ENCODE results near the gene EFCAB11.
"Not testable (repeated sequence)": the region's sequence is repeated elsewhere in the genome, so short reads cannot be mapped to it uniquely, and the experiment has no call there.

The EFCAB11 gene

DNA sequence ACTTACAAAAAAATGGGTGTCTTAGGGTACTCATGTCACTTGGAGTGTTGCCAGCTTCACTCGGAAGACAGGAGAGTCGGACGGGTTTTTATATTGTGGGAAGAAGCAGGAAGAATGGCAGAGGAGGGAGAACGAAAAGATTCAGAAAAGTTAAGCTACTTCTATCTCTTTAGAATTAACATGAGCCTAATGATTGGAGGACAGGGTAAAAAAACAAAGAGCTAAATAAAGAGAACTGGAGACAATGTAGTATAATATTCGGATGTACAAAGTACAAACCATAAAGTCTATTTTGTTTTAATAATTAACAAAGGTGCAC is 43.9 kb downstream of the EFCAB11 start:
- H3K4me3 ChIP-seq (ENCODE audit: extremely low read depth, insufficient read depth, low read length, poor library complexity, severe bottlenecking), result no peak overlapping the region
- H3K27ac ChIP-seq (ENCODE audit: low read depth, low read length, severe bottlenecking), result no peak overlapping the region
- no peaks in the 10 kb centered on the region for H3K36me3 ChIP-seq (ENCODE audit: control insufficient read depth, insufficient read depth, low read length)
- 50% methylated on average over 1 of the region's 5 CpGs; no CpG with 5 or more reads in 1 of the 2 experiments for WGBS, 2 experiments (ENCODE audit: insufficient coverage in 2 of 2)
- no peaks in the 10 kb centered on the region for H3K9me3 ChIP-seq (ENCODE audit: control insufficient read depth, low read length)
- H3K4me1 ChIP-seq (ENCODE audit: control insufficient read depth, insufficient read depth, low read length, poor library complexity, severe bottlenecking), result peaks cover 8% of the 10 kb centered on the region

DNA sequence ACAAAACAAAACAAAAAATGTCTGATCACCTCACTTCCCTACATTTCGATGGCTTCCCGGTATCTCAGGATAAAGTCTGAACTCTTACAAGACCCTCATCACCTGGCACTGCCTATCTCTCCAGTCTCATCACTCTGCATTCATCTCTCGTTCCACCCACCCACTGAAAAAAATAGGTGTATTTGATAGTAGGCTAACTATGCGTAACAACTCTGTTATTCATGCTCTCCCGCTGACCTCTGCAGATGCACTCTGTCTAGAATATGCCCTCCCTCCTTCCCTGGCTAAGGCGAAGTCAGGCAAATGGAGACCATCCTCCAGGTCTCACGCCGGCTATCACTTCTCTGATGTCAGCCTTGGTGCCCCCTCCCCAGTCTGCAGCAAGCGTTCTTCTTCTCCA is 44.9 kb downstream of the EFCAB11 start:
- Histone ChIP-seq H3K27ac (ENCODE audit: low read depth, low read length, severe bottlenecking) (no peak overlapping the region), H3K4me3 (ENCODE audit: extremely low read depth, insufficient read depth, low read length, poor library complexity, severe bottlenecking) (no peak overlapping the region), H3K4me1 (ENCODE audit: control insufficient read depth, insufficient read depth, low read length, poor library complexity, severe bottlenecking) (peaks cover 8% of the 10 kb centered on the region), H3K9me3 (ENCODE audit: control insufficient read depth, low read length) (no peaks in the 10 kb centered on the region), H3K36me3 (ENCODE audit: control insufficient read depth, insufficient read depth, low read length) (no peaks in the 10 kb centered on the region)
- 91 to 97% methylated on average over 7 to 8 of the region's 9 CpGs for WGBS, 2 experiments (ENCODE audit: insufficient coverage in 2 of 2)

DNA sequence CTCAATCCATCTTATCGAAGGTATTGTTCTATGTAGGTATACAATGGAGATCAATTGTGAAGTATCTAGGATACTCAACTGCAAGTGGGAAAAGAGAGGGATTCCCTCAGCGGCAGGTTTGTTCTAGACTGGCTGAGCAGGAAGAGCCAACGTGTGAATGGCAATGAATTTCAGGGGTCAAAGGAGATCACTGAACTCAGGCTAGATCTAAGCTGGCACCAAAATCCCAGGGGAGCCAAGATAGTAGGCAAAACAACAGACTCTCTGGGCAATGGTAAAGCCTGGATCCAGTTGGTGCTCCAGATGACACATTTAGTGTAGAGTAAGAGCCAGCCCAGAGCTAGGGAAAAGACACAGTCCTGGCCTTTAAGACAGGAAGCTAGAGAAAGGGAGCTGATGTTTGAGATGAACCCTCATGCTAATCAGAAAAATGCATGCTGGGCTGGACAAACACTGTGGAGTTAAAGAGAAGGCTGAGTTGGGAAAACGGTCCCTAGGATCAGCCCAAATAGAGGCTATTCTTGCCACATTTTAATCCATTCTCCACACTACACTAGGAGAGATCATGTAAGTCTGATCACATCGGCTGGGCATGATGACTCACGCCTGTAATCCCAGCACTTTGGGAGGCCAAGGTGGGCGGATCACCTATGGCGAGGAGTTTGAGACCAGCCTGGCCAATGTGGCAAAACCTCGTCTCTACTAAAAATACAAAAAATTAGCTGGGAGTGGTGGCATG is 45.6 kb downstream of the EFCAB11 start:
- no peak overlapping the region for H3K4me3 ChIP-seq (ENCODE audit: extremely low read depth, insufficient read depth, low read length, poor library complexity, severe bottlenecking)
- 86 to 89% methylated on average over 6 to 8 of the region's 9 CpGs for WGBS, 2 experiments (ENCODE audit: insufficient coverage in 2 of 2)
- peaks cover 8% of the 10 kb centered on the region for H3K4me1 ChIP-seq (ENCODE audit: control insufficient read depth, insufficient read depth, low read length, poor library complexity, severe bottlenecking)
- no peaks in the 10 kb centered on the region for H3K9me3 ChIP-seq (ENCODE audit: control insufficient read depth, low read length)
- no peaks in the 10 kb centered on the region for H3K36me3 ChIP-seq (ENCODE audit: control insufficient read depth, insufficient read depth, low read length)
- no peak overlapping the region for H3K27ac ChIP-seq (ENCODE audit: low read depth, low read length, severe bottlenecking)

DNA sequence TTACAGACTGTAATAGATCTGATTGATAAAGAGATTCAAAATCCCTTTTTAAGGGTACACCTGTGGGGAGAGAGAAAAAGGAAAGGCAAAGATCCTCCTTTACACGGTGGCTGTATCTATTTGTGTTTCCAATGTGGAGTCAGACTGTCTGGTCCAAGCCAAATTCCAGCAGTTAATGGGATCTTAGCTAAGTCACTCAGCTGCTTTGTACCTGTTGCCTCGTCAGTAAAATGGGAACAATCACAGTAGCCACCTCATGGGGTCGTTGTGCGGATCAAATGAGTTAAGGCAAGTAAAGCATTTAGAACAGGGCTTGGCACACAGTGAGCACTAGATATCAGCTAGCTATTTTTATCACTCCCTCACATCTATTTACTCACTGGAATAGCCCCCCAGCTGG is 46.9 kb downstream of the EFCAB11 start:
- Histone ChIP-seq H3K27ac (ENCODE audit: low read depth, low read length, severe bottlenecking) (no peak overlapping the region), H3K4me3 (ENCODE audit: extremely low read depth, insufficient read depth, low read length, poor library complexity, severe bottlenecking) (no peak overlapping the region), H3K4me1 (ENCODE audit: control insufficient read depth, insufficient read depth, low read length, poor library complexity, severe bottlenecking) (peaks cover 8% of the 10 kb centered on the region), H3K36me3 (ENCODE audit: control insufficient read depth, insufficient read depth, low read length) (no peaks in the 10 kb centered on the region), H3K9me3 (ENCODE audit: control insufficient read depth, low read length) (no peaks in the 10 kb centered on the region)
- WGBS, 2 experiments (ENCODE audit: insufficient coverage in 2 of 2), result 77 to 79% methylated on average over 4 of the region's 4 CpGs

DNA sequence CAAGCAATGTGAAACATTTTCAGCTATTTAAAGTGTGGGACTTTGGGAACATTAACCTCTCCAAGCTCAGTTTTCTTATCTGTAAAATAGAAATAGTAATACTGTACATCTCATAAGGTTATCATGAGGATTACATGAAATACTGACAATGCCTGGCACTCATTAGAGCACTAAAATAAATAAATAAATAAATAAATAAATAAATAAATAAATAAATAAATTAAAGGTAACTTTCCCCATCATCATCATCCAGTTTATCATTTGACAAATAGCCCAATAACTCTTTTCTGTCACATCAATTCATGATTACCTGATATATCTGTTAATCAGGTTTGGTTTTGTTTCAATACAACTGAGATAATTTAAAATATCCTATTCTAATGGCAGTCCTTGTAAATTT is 48.5 kb downstream of the EFCAB11 start:
- H3K9me3 ChIP-seq (ENCODE audit: control insufficient read depth, low read length), result no peaks in the 10 kb centered on the region

DNA sequence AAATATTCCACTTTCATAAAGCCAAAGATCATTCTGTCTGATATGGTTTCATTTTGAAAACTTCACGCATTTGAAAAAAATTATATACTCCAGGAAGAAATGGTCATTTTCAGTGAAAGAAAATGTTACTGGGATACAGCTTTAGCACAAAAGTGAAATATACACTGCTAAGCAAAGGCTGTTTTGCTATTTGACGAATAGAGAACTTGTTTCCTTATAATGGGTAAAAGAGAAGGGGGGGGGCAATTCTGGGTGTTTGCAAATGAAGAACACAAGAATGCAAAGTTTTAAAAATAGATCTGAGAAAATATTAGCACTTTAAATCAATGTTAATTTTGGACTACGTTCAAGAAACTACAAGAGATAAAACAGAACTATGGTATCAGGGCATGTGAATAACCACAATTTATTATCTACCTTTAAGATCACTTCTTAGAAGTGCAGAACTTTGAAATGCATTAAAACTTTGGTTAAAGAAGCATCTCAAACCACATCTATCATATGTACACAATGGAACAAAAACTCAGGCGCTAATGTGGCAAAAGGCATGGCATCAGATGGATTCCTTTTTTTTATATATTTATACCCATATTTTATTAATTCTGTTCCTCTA is 51.1 kb downstream of the EFCAB11 start:
- Histone ChIP-seq H3K27ac (ENCODE audit: low read depth, low read length, severe bottlenecking) (no peak overlapping the region), H3K4me3 (ENCODE audit: extremely low read depth, insufficient read depth, low read length, poor library complexity, severe bottlenecking) (no peak overlapping the region), H3K4me1 (ENCODE audit: control insufficient read depth, insufficient read depth, low read length, poor library complexity, severe bottlenecking) (no peaks in the 10 kb centered on the region), H3K9me3 (ENCODE audit: control insufficient read depth, low read length) (no peaks in the 10 kb centered on the region), H3K36me3 (ENCODE audit: control insufficient read depth, insufficient read depth, low read length) (no peaks in the 10 kb centered on the region)
- 90 to 100% methylated on average over 1 to 2 of the region's 4 CpGs for WGBS, 2 experiments (ENCODE audit: insufficient coverage in 2 of 2)

More for the DNA sequence above, 48.5 kb downstream of the EFCAB11 start:
- no peak overlapping the region for H3K4me3 ChIP-seq (ENCODE audit: extremely low read depth, insufficient read depth, low read length, poor library complexity, severe bottlenecking)
- H3K36me3 ChIP-seq (ENCODE audit: control insufficient read depth, insufficient read depth, low read length), result no peaks in the 10 kb centered on the region
- no peak overlapping the region for H3K27ac ChIP-seq (ENCODE audit: low read depth, low read length, severe bottlenecking)
- H3K4me1 ChIP-seq (ENCODE audit: control insufficient read depth, insufficient read depth, low read length, poor library complexity, severe bottlenecking), result peaks cover 2% of the 10 kb centered on the region

DNA sequence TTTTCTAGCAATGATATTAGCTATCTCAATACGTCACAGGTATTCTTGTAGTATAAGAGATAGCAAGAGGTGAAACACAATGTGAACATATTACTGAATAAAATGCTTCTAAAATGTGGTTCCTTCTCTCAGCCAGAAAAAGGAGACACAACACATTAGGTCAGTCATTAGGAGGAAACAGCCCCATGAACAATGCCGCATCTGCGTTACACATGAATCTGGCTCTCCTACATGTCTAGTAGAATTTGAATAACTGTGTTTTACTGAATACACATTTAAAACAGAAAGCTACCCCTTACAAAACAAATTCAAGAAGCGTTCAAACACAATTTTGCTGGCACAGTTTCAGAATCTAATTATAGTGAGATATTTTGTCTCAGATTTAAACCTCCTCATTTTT is 51.6 kb downstream of the EFCAB11 start:
- Histone ChIP-seq H3K36me3 (ENCODE audit: control insufficient read depth, insufficient read depth, low read length) (no peaks in the 10 kb centered on the region), H3K4me1 (ENCODE audit: control insufficient read depth, insufficient read depth, low read length, poor library complexity, severe bottlenecking) (no peaks in the 10 kb centered on the region), H3K9me3 (ENCODE audit: control insufficient read depth, low read length) (no peaks in the 10 kb centered on the region), H3K4me3 (ENCODE audit: extremely low read depth, insufficient read depth, low read length, poor library complexity, severe bottlenecking) (no peak overlapping the region), H3K27ac (ENCODE audit: low read depth, low read length, severe bottlenecking) (no peak overlapping the region)
- WGBS, 2 experiments (ENCODE audit: insufficient coverage in 2 of 2), result no CpG with 5 or more reads among the region's 4 CpGs

DNA sequence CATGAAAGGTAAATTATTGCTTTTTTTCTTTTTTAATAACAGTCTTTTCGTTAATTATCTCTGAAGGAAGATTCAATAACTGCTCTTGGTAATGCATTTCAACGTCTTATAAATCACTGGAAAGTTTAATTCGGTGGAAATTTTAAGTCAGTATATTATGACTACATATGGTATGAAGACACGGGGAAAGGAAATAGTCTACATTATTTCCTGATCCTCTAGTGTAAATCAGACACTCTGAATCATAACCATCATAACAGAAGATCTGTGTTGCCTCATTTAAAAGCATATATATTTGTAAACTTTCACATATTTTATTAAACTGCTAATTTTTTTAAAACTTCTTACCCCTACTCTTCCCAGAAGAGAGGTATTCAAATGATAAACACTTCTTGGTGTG is 53.7 kb downstream of the EFCAB11 start:
- Histone ChIP-seq H3K4me1 (ENCODE audit: control insufficient read depth, insufficient read depth, low read length, poor library complexity, severe bottlenecking) (no peaks in the 10 kb centered on the region), H3K4me3 (ENCODE audit: extremely low read depth, insufficient read depth, low read length, poor library complexity, severe bottlenecking) (no peak overlapping the region), H3K27ac (ENCODE audit: low read depth, low read length, severe bottlenecking) (no peak overlapping the region), H3K36me3 (ENCODE audit: control insufficient read depth, insufficient read depth, low read length) (no peaks in the 10 kb centered on the region), H3K9me3 (ENCODE audit: control insufficient read depth, low read length) (no peaks in the 10 kb centered on the region)
- 82% methylated on average over 2 of the region's 4 CpGs; no CpG with 5 or more reads in 1 of the 2 experiments for WGBS, 2 experiments (ENCODE audit: insufficient coverage in 2 of 2)

DNA sequence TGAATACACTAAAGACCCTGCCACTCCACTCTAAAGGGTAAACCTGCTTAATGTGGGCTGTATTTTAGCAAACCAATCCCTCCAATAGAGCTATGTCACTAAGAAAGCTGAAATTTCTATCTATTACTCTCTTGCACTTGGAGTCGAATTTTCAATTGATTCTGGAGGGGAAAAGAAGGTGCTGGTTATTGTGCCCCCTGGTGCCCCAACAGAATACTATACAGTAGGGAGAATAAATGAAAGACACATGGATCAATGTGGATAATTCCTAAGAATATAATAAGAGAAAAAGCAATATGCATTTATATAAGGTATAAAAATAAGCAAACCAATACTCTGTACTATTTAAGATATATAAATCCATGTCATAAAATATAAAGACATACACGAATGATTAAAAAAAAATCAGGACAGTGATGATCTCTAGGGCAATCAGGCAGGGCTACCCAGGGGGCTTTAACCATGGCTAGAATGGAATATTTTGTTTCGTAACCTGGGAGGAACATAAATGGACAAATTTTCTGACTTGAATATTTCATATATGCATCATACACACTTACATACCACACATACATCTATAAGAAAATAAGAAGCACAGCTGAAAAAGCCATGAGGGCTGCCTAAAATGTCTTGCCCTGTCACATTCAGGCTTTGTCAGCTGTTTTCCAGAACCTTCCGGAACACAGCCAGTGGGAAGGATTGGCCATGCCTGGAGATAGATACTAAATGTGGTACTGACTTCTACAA is 54.4 kb downstream of the EFCAB11 start:
- H3K27ac ChIP-seq (ENCODE audit: low read depth, low read length, severe bottlenecking), result no peak overlapping the region
- no peaks in the 10 kb centered on the region for H3K4me1 ChIP-seq (ENCODE audit: control insufficient read depth, insufficient read depth, low read length, poor library complexity, severe bottlenecking)
- no peaks in the 10 kb centered on the region for H3K36me3 ChIP-seq (ENCODE audit: control insufficient read depth, insufficient read depth, low read length)
- H3K9me3 ChIP-seq (ENCODE audit: control insufficient read depth, low read length), result no peaks in the 10 kb centered on the region
- H3K4me3 ChIP-seq (ENCODE audit: extremely low read depth, insufficient read depth, low read length, poor library complexity, severe bottlenecking), result no peak overlapping the region
- 100% methylated on average over 1 of the region's 4 CpGs; no CpG with 5 or more reads in 1 of the 2 experiments for WGBS, 2 experiments (ENCODE audit: insufficient coverage in 2 of 2)

DNA sequence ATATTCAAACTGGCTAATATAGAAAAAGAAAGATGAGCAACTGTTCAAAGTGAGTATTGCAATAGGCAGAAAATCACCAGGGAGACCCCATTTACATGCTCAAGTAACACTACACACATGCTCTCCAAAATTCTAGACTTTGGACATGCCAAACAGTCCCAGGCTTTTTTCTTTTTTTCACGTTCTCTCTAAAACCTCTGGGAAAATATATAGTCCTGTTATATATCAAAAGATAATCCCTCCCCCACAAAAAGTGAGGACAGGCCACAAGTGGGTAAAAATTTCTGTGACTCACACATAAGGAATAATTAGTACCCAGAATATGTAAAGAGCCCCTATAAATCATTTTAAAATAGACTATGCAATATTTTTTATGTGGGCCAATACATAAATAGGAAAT is 55.2 kb downstream of the EFCAB11 start:
- Histone ChIP-seq H3K36me3 (ENCODE audit: control insufficient read depth, insufficient read depth, low read length) (no peaks in the 10 kb centered on the region), H3K27ac (ENCODE audit: low read depth, low read length, severe bottlenecking) (no peak overlapping the region), H3K4me1 (ENCODE audit: control insufficient read depth, insufficient read depth, low read length, poor library complexity, severe bottlenecking) (no peaks in the 10 kb centered on the region), H3K4me3 (ENCODE audit: extremely low read depth, insufficient read depth, low read length, poor library complexity, severe bottlenecking) (no peak overlapping the region), H3K9me3 (ENCODE audit: control insufficient read depth, low read length) (no peaks in the 10 kb centered on the region)
- no CpG with 5 or more reads among the region's 1 CpG for WGBS, 2 experiments (ENCODE audit: insufficient coverage in 2 of 2)

DNA sequence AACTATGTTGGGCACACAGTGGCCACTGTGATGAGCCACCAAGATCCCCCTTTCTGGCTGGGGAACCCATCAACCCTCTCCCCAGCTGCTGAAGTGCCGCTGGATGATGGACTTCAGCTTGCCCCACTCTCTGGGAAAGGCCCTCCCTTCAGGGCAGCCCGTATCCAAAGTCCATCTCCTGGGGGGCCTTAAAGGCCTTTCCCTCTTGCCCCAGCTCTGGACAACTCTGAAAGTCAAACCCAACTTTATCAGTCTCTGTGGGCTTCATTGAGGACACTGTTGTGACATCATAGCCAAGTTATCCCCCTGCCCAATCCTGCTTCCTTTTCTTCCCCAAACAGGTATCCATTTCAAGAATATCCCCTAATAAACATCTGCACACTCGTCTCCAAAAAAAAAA is 61.1 kb downstream of the EFCAB11 start:
- H3K36me3 ChIP-seq (ENCODE audit: control insufficient read depth, insufficient read depth, low read length); H3K9me3 ChIP-seq (ENCODE audit: control insufficient read depth, low read length); H3K4me3 ChIP-seq (ENCODE audit: extremely low read depth, insufficient read depth, low read length, poor library complexity, severe bottlenecking); H3K27ac ChIP-seq (ENCODE audit: low read depth, low read length, severe bottlenecking); H3K4me1 ChIP-seq (ENCODE audit: control insufficient read depth, insufficient read depth, low read length, poor library complexity, severe bottlenecking): not testable (repeated sequence)
- 70 to 100% methylated on average over 1 of the region's 3 CpGs for whole genome bisulfite sequencing, 2 experiments (ENCODE audit: insufficient coverage in 2 of 2)
